HEK293 (cell line): ENCODE results near the gene ZNF587B.
"Not testable (repeated sequence)": the region's sequence is repeated elsewhere in the genome, so short reads cannot be mapped to it uniquely, and the experiment has no call there.

Experiments
- CTCF ChIA-PET: fragments of 350-600 bp; formaldehyde crosslinking; extraction: SDS; loops from one replicate; lab custom pipeline; 2021; ENCODE audit warnings: antibody characterized with exemption; lab: Yijun Ruan, JAX
- POLR2A ChIA-PET: fragments of 300-600 bp; formaldehyde crosslinking; extraction: SDS; loops from one replicate; lab custom pipeline; 2020; ENCODE audit warnings: antibody characterized with exemption, inconsistent platforms; lab: Yijun Ruan, JAX
- H3K27ac ChIP-seq: fragments of 200-500 bp; sonication (Bioruptor generic); 2 replicates; pipeline ENCODE4 v1.5.1; 2014; ENCODE audit warnings: low read depth, low read length, control low read depth, inconsistent platforms; ENCODE audit errors: extremely low read depth
- H3K36me3 ChIP-seq, 2 experiments: fragments of 200-500 bp in 1 of 2; sonication (Bioruptor generic) in 1 of 2; 1 replicate in 1 of 2; 2 replicates in 1 of 2; pipeline ENCODE4 v1.5.1; 2014 to 2017; ENCODE audit warnings: inconsistent platforms in 2 of 2, low read length in 2 of 2; ENCODE audit not compliant: control insufficient read depth in 2 of 2, insufficient read depth in 1 of 2
- H3K4me1 ChIP-seq: fragments of 200-500 bp; sonication (Bioruptor generic); 2 replicates; pipeline ENCODE4 v1.5.1; 2014; ENCODE audit warnings: mild to moderate bottlenecking, low read length, inconsistent platforms; ENCODE audit not compliant: control insufficient read depth, insufficient read depth
- H3K4me3 ChIP-seq: 2 replicates; pipeline ENCODE4 v1.5.1; 2011; ENCODE audit warnings: low read depth, mild to moderate bottlenecking, control low read depth, low read length, moderate library complexity
- H3K9me3 ChIP-seq: fragments of 200-500 bp; sonication (Bioruptor generic); 2 replicates; pipeline ENCODE4 v1.5.1; 2014; ENCODE audit warnings: low read depth, low read length, inconsistent platforms; ENCODE audit not compliant: control insufficient read depth, insufficient read depth
- HOXC10 ChIP-seq: sonication (generic); formaldehyde crosslinking; IDR thresholded peaks from 2 replicates; pipeline ENCODE4 v1.8.1; 2023; ENCODE audit warnings: mild to moderate bottlenecking, missing genetic modification reagents
- SP3 ChIP-seq: fragments of 450-650 bp; formaldehyde crosslinking; IDR thresholded peaks from 2 replicates; pipeline ENCODE4 v1.5.1; 2016; ENCODE audit warnings: missing biosample characterization, missing genetic modification characterization
- YY2 ChIP-seq: fragments of 450-650 bp; formaldehyde crosslinking; IDR thresholded peaks from 2 replicates; pipeline ENCODE4 v1.5.1; 2016; ENCODE audit warnings: missing biosample characterization, missing genetic modification characterization
- ZBTB8A ChIP-seq: fragments of 450-650 bp; formaldehyde crosslinking; IDR thresholded peaks from 2 replicates; pipeline ENCODE4 v1.5.1; 2016; ENCODE audit warnings: missing biosample characterization, missing genetic modification characterization
- ZNF76 ChIP-seq: fragments of 450-650 bp; formaldehyde crosslinking; IDR thresholded peaks from 2 replicates; pipeline ENCODE4; 2016; ENCODE audit warnings: low read depth, missing biosample characterization, missing genetic modification characterization, borderline replicate concordance
- ZSCAN16 ChIP-seq: fragments of 450-650 bp; formaldehyde crosslinking; IDR thresholded peaks from 2 replicates; pipeline ENCODE4 v1.5.1; 2016; ENCODE audit warnings: missing biosample characterization, missing genetic modification characterization
- TF ChIP-seq, protein P1 (sequence below): fragments of 450-650 bp; formaldehyde crosslinking; optimal IDR thresholded peaks from 2 replicates; pipeline ENCODE3; 2016; ENCODE audit warnings: missing biosample characterization, mild to moderate bottlenecking, missing genetic modification characterization
- TF ChIP-seq, protein P2 (sequence below): fragments of 450-650 bp; formaldehyde crosslinking; IDR thresholded peaks from 2 replicates; pipeline ENCODE4 v1.5.1; 2016; ENCODE audit warnings: missing biosample characterization, missing genetic modification characterization
- TF ChIP-seq, protein P3 (sequence below): fragments of 450-650 bp; formaldehyde crosslinking; IDR thresholded peaks from 2 replicates; pipeline ENCODE4 v1.5.1; 2016; ENCODE audit warnings: missing biosample characterization, missing genetic modification characterization

ZNF587B gene

DNA sequence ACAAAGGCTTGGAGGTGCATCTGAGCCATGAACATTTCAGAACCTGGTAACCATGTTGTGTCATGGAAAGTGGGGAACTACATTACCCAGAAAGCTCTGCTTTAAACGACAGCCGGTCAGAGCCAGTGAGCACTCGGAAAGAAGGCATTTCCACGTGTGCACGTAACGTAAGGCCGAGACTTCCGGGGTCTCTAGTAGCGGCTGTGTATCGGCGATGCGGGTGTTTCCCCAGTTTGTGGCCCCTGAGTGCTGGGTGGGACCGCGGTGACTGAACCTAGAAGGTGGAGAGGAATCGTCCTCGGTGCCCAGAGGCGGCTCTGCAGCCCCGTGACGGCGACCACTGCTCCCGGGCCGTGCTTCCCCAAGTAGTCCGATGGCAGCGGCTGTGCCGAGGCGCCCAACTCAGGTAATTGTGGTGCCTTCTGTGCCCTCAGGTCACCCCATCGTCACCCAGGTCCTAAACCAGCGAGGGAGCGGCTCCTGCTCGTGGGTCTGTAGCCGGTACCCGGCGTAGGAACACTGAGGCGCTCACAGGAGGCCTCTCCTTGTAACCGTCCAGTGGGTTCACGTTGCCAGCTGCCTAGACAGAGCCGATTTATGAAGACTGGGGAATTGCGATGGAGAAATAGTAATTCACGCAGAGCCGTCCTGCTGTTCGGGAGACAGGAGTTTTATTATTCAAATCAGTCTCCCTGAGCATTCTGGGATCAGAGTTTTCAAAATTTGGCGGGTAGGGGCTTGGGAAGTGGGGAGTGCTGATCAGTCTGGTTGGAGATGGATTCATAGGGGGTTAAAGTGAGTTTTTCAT lies 19.8 kb downstream of the ZNF587B start, which contains the start of gene ZNF587 (continued):
- TF ChIP-seq, protein P1, sequence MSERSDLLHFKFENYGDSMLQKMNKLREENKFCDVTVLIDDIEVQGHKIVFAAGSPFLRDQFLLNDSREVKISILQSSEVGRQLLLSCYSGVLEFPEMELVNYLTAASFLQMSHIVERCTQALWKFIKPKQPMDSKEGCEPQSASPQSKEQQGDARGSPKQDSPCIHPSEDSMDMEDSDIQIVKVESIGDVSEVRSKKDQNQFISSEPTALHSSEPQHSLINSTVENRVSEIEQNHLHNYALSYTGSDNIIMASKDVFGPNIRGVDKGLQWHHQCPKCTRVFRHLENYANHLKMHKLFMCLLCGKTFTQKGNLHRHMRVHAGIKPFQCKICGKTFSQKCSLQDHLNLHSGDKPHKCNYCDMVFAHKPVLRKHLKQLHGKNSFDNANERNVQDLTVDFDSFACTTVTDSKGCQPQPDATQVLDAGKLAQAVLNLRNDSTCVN (tag by site-specific recombination), result peak; percentile 28
- TF ChIP-seq SP3 (tag by site-specific recombination) (peak; percentile 57), HOXC10 (CRISPR knock-in tag) (peak; percentile 97; the same call in 1 of the 2 replicates), ZBTB8A (tag by site-specific recombination) (0 out of 2 replicates have a peak, but pooled peaks have one; percentile 27), YY2 (0 out of 2 replicates have a peak, but pooled peaks have one; percentile 32)
- TF ChIP-seq, protein P2, sequence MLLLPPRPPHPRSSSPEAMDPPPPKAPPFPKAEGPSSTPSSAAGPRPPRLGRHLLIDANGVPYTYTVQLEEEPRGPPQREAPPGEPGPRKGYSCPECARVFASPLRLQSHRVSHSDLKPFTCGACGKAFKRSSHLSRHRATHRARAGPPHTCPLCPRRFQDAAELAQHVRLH (tag by site-specific recombination), result 0 out of 2 replicates have a peak, but pooled peaks have one; percentile 23
- TF ChIP-seq, protein P3, sequence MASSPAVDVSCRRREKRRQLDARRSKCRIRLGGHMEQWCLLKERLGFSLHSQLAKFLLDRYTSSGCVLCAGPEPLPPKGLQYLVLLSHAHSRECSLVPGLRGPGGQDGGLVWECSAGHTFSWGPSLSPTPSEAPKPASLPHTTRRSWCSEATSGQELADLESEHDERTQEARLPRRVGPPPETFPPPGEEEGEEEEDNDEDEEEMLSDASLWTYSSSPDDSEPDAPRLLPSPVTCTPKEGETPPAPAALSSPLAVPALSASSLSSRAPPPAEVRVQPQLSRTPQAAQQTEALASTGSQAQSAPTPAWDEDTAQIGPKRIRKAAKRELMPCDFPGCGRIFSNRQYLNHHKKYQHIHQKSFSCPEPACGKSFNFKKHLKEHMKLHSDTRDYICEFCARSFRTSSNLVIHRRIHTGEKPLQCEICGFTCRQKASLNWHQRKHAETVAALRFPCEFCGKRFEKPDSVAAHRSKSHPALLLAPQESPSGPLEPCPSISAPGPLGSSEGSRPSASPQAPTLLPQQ (tag by site-specific recombination), result peak; percentile 28; the same call in 1 of the 2 replicates

DNA sequence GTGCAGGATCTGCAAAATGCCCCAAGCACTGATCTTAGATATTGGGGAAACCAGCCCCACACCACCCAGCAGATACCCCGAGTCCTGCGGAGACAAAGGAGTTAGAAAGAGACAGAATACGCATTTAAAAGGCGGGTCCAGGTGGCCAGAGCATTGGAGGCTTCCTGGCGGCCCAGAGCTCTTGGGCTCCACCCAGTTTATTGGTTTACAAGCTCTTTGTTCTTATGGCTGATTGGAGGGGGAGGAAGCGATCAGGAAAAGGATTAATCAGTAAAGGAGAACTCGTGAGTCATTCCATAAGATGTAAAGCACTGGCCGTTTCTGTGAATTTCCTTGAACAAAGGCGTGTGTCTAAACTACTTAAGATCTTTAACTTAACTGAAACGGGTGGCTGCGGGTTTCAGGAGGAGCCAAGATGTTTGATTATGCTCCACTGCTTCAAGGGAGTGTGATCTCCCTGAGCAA lies 20.5 kb downstream of the ZNF587B start:
- POLR2A ChIA-PET, result interaction anchor here (0.6 kb wide), 1 partner anchor 14 kb away, joined by 4 read pairs; no protein-coding TSS in a partner anchor
- peak overlapping the region; percentile 86 for H3K4me3 ChIP-seq
- CTCF ChIA-PET, result no interaction called here
- no peak for TF ChIP-seq ZSCAN16 (tag by site-specific recombination)
- 0 out of 2 replicates have a peak, but pooled peaks have one; percentile 6 for TF ChIP-seq ZNF76 (tag by site-specific recombination)
- TF ChIP-seq, all 188 proteins: peak for 1
- Histone ChIP-seq H3K4me1 (0 out of 2 replicates have a peak, but pooled peaks cover 2% of the 10 kb centered on the region), H3K9me3 (no peaks in the 10 kb centered on the region), H3K27ac (peak overlapping the region; percentile 39; the same call in 1 of the 2 replicates), H3K36me3 (peaks cover 35 to 36% of the 10 kb centered on the region in 2 experiments)

DNA sequence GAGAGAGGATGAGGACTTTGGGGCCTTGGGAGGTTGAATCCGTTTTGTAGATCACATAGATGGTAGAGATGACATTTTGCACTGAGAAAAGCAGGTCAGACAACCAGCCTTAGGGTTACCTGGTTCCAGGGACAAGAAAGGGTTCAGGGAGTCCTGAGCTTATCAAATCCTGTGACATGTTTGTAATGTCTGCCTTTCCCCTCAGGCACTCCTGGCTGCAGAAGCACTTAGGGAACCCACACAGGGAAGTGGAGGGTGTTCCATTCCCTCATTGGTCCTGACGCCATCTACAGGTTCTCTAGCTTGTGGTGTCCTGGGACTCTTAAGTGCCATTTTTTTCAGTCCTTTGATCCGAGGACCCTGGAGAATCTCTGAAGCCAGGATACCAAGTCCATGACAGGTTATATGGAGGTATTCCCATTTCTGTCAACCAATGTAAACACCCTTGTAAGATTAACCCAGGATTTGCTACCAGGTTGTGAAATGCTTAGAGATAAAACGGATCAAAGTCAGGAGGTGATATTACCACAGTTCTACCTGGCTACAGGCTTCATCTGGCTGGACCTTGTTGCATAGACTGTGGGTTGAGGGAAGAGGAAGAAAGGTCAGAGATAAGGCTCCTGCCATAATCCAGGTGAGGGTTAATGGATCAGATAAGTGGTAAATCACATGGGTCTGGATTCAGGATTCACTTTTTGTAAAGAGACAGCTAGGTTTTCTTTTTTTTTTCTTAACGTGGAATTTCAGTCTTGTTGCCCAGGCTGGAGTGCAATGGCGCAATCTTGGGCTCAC lies 21.9 kb downstream of the ZNF587B start:
- H3K27ac ChIP-seq, H3K9me3 ChIP-seq, CTCF ChIA-PET, H3K4me1 ChIP-seq, H3K4me3 ChIP-seq: not testable (repeated sequence)
- H3K36me3 ChIP-seq, result peaks cover 33 to 49% of the 10 kb centered on the region in 2 experiments
- POLR2A ChIA-PET, result interaction anchor here (0.8 kb wide), 1 partner anchor 37 kb away, joined by 4 read pairs; the partner anchor contains the start of gene ZNF552

DNA sequence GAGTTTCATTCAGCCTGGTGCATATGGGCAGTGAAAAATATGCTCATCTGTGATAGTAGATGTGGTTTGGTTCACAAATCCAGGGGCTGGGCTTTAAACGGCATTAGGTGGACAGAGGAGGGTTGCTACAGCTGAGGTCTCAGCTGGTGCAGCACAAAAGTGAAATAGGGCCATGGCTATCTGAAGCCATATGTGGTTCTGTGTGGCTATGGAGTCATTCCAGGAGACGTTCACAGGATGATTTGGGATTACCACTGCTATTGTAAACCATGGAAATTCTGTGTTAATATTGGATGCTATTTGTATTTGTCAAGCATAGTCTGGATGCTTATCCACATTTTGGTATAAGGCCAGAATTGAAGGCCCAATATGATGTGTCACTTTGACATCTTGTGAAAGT lies 24.0 kb downstream of the ZNF587B start:
- H3K4me3 ChIP-seq, H3K27ac ChIP-seq, H3K4me1 ChIP-seq, CTCF ChIA-PET, POLR2A ChIA-PET, H3K9me3 ChIP-seq: not testable (repeated sequence)
- peaks cover 46 to 68% of the 10 kb centered on the region in 2 experiments for H3K36me3 ChIP-seq
